MG63 (cell line): ENCODE data around the gene LPA. TPM values are rescaled to one million over a fixed set of nuclear protein-coding genes. Genes with fewer than 3 reads are reported as not detected.
"Not testable (repeated sequence)": the region's sequence is repeated elsewhere in the genome, so short reads cannot be mapped to it uniquely, and the experiment has no call there.

Source experiments
- DNase-seq: peaks from one replicate; pipeline ENCODE4 v3.0.0-alpha.2; 2020
- H3K27me3 ChIP-seq: fragments of 250-450 bp; sonication (Bioruptor Pico); 2 replicates; pipeline ENCODE4 v1.5.1; 2020; ENCODE audit warnings: mild to moderate bottlenecking, moderate library complexity
- H3K36me3 ChIP-seq: fragments of 250-450 bp; sonication (Bioruptor Pico); 2 replicates; pipeline ENCODE4 v1.5.1; 2020; ENCODE audit warnings: mild to moderate bottlenecking, moderate library complexity
- H3K4me3 ChIP-seq: fragments of 250-450 bp; sonication (Bioruptor Pico); 2 replicates; pipeline ENCODE4 v1.5.1; 2020; ENCODE audit warnings: mild to moderate bottlenecking, moderate library complexity
- H3K9me3 ChIP-seq: fragments of 250-450 bp; sonication (Bioruptor Pico); 2 replicates; pipeline ENCODE4 v1.5.1; 2020; ENCODE audit warnings: mild to moderate bottlenecking, moderate library complexity
- total RNA-seq: library from RNA; depleted of rRNA; stranded (reverse); fragments of >200 nt; shearing (Covaris generic); gene quantifications from 2 replicates; pipeline ENCODE4 v1.2.3, GENCODE V29; 2014; ENCODE audit warnings: low replicate concordance

LPA gene
- total RNA-seq, 1 experiment from 2014 or later: not detected

DNA sequence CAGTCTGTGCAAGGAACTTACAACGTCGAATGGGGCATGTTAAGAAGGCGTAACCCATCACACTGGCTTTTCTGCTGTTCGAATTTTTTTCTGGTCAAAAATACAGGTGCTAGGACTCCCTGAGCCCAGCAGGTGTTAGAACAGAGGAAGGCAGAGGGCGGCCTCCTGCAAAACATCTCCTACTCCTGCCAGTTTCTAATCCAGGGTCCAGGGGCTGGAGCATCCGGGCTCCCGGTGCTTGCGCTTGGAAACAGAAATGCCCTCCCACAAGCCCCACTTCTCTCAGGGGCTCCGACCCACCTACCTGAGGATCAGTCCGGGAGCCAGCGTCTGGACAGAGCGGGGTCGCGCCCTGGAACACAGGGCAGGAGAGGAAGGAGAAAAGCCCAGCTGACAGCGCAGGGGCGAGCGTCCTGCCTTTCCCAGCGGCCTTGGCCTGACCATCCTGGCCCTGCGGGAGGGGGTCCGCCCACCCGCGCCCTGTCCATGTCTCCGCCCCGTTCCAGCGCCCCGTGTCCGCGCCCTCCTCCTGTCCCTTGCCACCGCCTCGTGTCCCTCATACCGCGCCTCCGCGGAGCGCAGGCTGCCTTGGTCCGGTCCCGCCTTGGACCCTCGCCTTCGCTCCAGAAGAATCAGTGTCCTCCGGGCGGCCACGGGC, 14.8 kb upstream of the LPA start:
- H3K9me3 ChIP-seq: no peaks in the 10 kb centered on the region
- no peaks in the 10 kb centered on the region for H3K27me3 ChIP-seq
- DNase-seq: no peak
- H3K36me3 ChIP-seq: no peaks in the 10 kb centered on the region
- no peak overlapping the region for H3K4me3 ChIP-seq

DNA sequence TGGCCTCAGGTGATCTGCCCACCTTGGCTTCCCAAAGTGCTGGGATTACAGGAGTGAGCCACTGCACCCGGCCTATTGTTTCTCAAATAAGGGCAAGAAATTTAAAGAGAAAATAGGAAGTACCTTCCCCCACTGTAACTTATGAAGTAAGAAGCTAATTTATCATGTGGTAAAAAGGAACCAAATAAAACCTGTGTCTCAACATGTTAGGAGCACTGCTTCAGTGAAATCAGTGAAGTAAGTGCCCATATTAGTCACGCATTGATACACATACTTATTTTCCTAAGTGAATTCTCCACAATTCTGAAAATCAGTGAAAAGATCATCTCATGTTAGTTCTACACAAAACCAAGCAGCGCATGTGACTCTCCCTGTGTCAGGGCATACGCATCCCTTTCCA, 14.2 kb upstream of the LPA start:
- DNase-seq: no peak
- 0 out of 2 replicates have a peak, but pooled peaks cover under 1% of the 10 kb centered on the region for H3K27me3 ChIP-seq
- no peak overlapping the region for H3K4me3 ChIP-seq
- no peaks in the 10 kb centered on the region; the same call in 1 of the 2 replicates for H3K9me3 ChIP-seq
- H3K36me3 ChIP-seq: no peaks in the 10 kb centered on the region

DNA sequence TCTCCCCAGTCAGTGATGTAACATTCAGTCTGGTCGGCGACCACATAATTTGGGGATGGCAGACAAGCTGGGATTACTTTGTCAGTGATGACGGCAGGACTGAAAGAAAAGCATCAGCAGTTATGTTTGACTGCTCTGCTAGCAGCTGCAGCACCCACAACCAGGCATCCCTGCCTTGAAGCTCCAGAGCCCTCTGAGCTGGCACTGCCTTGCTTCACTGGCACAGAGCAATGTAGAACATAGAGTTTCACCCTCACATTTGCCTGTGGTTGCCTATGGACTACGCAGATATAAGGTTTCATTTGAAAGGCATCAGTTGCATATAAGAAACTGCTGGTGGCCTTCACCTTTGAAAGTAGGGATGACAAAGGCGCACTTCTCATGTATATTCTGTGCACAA, 12.3 kb upstream of the LPA start:
- DNase-seq, H3K9me3 ChIP-seq, H3K4me3 ChIP-seq: not testable (repeated sequence)

DNA sequence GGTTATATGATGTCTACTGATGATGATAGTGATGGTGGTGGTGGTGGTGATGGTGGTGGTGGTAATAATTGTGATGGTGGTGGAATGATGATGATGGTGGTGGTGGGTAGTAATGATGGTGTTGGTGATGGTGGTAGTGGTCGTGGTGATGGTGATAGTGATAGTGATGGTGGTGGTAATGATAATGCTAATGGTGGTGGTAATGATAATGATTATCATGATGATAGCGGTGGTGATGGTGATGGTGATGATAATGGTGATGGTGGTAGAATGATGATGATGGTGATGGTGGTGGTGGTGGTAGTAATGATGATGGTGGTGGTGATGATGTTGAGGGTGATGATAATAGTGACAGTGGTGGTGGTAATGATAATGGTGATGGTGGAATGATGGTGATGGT, 4.5 kb upstream of the LPA start:
- Histone ChIP-seq H3K36me3 (no peaks in the 10 kb centered on the region), H3K9me3 (no peaks in the 10 kb centered on the region; the same call in 1 of the 2 replicates), H3K4me3 (no peak overlapping the region), H3K27me3 (peaks cover 2% of the 10 kb centered on the region; the same call in 1 of the 2 replicates)
- no peak for DNase-seq

More for the DNA sequence above, 12.3 kb upstream of the LPA start:
- H3K27me3 ChIP-seq, H3K36me3 ChIP-seq: not testable (repeated sequence)

DNA sequence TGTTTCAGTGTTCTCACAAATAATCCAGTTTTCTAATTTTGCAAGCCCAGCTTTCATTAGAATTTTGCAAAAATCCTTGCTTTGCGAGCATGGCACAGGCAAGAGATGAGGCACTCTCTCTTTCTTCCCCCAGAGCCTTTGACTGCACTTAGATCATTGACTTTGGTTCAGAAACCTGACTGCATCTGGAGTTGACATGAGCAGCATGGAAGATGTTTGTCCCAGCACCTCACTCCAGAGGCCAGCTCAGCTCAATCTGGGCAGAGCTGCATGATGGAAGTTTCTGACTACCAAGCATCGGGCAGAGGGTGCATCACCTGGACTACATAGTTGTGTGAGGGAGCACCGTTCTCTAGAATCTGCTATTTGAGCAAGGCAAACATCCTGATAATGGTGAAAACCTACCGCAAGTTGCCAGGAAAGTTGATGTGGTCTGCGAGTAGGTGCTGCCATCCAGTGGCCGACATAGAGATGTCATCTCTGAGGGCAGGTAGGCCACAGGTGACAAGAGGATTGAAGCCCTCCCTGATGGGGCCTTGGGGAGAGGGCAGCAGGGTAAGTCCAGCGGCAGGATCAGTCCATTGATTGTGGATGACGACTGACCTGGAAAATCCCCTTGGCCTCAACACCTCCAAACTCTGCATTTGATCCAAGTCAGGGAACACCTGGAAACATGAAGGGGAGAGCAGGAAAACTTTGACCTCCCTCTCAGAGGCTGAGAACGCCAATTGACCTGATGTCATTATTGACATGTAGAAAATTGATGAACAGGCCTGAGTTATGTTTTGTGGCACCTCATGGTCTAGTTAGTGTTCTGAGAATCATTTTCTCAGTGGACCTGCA, 3.8 kb upstream of the LPA start:
- no peak overlapping the region for H3K4me3 ChIP-seq

DNA sequence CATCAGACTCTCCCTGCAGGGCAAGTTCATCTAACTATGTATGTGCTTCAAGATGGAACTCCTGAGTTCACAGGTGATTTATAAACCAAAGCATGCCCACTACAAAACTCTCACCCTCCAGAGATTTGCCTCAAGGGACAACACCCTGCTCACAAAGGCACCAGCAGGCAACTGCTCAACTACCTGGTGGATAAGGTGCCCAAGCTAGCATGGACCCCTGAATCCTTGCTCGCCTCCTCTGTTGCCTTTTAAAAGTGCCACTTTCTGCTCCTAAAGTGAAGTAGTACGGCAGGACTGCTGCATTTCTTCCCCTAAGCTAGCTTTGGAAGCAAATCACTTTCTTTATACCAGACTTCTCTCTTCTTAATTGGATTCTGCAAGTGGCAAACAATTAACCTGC, 1.2 kb downstream of the LPA start:
- Histone ChIP-seq H3K9me3 (no peaks in the 10 kb centered on the region), H3K27me3 (no peaks in the 10 kb centered on the region; the same call in 1 of the 2 replicates), H3K4me3 (no peak overlapping the region), H3K36me3 (no peaks in the 10 kb centered on the region)
- DNase-seq: no peak

More for the DNA sequence above, 3.8 kb upstream of the LPA start:
- DNase-seq: peak; percentile 12
- Histone ChIP-seq H3K9me3 (no peaks in the 10 kb centered on the region), H3K27me3 (no peaks in the 10 kb centered on the region; the same call in 1 of the 2 replicates), H3K36me3 (no peaks in the 10 kb centered on the region)

DNA sequence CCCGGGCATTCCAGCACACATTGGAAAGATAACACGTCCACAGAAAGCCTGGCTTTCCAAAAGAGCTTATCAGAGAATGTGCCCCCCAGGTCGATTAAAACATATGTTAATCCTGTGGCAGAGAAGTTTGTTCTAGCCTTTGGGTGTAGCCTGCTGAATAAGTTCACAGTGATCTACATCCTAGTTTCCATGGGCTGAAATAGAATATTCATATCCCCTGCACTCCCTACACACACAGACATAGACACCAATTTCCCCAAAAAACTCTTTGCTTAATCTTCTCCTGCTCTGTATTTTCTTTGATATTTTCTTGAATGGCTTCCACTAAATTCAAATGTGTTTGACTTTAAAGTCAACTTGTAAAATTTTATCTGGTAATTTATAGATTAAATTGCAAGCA, 1.6 kb downstream of the LPA start:
- Histone ChIP-seq H3K27me3 (no peaks in the 10 kb centered on the region; the same call in 1 of the 2 replicates), H3K36me3 (no peaks in the 10 kb centered on the region), H3K4me3 (no peak overlapping the region), H3K9me3 (no peaks in the 10 kb centered on the region)
- DNase-seq: no peak

DNA sequence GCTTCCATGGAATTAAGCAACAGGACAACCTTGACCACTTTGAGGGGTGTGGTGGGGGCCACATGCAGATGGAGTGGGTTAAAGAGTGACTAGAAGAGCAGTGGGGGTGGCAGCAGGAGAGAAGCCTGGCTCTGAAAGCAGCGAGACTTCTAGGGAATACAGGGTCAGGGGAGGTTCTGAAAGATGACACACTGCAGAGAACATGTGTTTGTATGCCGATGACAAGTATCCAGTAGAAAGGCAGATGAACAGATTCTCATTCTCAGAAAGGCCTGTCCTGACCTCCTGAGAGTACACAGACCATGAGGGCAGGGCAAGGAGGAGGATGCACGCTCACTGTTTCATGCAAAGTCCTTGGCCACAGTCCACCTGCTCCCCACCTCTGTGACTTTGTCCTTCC, 2.9 kb downstream of the LPA start:
- no peak overlapping the region for H3K4me3 ChIP-seq
- H3K36me3 ChIP-seq: no peaks in the 10 kb centered on the region
- no peaks in the 10 kb centered on the region for H3K27me3 ChIP-seq
- no peaks in the 10 kb centered on the region for H3K9me3 ChIP-seq
- no peak for DNase-seq

DNA sequence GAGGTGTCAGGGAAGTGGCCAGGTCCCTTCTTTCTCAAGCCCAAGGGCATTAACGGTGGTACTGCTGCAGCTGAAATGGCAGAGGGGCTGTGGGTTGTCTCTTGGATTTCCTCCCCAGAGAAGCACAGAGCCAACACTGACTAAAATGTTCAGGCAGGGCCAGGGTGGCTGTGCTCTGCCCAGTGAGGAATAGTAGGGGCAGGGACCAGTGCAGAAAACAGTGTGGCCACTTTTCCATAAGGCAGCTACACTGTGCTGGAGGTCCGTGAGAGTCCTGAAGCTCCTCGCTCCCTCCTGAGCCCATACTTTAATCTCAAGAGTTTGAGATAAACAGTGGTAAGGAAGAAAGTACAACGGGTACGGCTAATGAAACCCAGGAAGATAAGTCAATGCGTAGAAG, 4.5 kb downstream of the LPA start:
- no peaks in the 10 kb centered on the region for H3K36me3 ChIP-seq
- no peaks in the 10 kb centered on the region; the same call in 1 of the 2 replicates for H3K27me3 ChIP-seq
- no peak for DNase-seq
- no peak overlapping the region for H3K4me3 ChIP-seq
- H3K9me3 ChIP-seq: no peaks in the 10 kb centered on the region

DNA sequence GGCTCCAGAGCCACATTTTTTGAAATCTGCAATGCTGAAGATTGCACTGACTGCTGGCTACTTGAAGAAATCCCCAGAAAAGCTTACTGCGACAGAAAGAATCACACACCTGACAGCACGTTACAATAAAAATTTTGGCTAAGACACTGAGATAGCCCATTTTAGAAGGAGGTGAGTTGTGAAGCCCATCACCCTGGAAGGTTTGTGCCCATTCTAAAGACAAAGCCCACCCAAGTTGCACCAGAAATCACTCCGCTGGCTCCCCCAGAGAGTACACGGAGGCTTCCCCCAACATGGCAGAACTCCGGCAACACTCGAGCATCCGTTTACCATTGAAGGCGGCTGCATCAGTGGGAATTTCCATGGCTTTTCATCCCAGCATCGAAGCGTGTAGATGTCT, 29.4 kb downstream of the LPA start:
- H3K4me3 ChIP-seq: no peak overlapping the region
- no peak for DNase-seq
- no peaks in the 10 kb centered on the region for H3K9me3 ChIP-seq
- no peaks in the 10 kb centered on the region for H3K27me3 ChIP-seq
- H3K36me3 ChIP-seq: no peaks in the 10 kb centered on the region

DNA sequence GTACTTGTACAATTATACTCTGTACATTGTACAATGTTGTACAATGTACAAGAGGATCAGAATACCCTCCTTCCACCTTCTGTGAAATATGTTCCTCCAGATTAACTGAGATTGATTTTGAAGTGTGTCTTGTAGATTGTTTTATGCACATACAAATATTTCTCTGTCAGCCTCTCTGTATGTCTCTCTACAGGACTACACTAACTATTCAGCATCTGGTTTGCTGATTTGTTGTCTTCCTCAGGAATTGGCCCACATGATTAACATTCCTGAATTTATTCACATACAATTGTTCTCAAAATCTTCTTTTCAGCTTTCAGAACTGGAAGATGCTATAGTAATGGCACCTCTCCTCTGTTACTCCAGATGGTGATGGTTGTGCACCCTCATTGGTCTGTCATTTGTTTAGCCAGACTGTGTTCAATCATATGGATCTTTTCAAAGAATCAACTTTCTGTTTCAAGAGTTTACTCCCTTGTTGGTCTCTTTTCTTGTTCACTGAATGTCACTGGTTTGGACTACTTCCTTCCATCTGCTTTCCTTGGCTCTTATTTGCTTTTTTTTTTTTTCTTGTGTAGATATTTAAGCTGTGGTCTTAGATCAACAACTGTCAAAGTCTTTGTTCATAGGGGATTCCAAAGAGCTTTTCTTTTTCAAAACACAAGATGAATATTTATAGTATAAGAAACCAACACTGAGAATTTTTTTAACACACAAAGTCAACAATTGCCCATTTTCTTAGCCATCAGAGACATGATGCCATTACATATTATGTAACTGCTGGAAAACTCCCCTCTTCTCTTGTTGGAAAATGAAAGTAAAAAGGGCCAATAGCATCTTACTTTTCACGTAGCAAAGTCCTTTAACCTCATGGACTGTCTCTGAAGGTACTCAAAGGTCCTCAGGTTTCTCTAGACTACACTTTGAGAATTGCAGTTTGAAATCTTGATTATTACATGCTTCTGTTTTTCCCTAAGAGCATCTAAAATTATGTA, 67.9 kb downstream of the LPA start:
- Histone ChIP-seq H3K27me3 (no peaks in the 10 kb centered on the region), H3K36me3 (no peaks in the 10 kb centered on the region), H3K4me3 (no peak overlapping the region), H3K9me3 (no peaks in the 10 kb centered on the region)
- DNase-seq: no peak

DNA sequence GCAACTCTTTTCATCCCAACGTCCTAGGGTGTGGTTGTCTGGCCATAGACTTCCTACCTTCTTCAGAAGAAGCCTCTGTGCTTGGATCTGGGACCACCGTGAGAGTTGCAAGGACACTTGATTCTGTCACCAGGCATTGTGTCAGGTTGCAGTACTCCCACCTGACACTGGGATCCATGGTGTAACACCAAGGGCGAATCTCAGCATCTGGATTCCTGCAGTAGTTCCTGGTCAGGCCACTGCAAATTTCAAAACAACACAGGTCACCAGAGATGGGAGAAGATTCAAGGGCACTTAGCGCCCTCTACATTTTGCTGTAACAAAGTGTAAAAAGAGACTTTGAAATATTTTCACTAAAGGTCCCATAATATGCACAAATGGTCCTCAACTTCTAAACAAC, 68.8 kb downstream of the LPA start:
- not testable (repeated sequence) for H3K36me3 ChIP-seq, H3K9me3 ChIP-seq, H3K27me3 ChIP-seq, DNase-seq, H3K4me3 ChIP-seq

DNA sequence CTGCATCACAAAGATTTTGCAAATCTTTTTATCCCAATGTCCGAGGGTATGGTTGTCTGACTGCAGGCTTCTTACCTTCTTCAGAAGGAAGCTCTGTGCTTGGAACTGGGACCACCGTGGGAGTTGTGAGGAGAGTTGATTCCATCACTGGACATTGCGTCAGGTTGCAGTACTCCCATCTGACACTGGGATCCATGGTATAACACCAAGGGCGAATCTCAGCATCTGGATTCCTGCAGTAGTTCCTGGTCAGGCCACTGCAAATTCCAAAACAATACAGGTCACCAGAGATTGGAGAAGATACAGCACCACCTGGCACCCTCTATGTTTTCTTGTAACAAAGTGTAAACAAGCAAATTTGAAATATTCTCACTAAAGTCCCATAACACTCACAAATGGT, 77.7 kb downstream of the LPA start:
- no peaks in the 10 kb centered on the region for H3K27me3 ChIP-seq
- DNase-seq: no peak
- no peaks in the 10 kb centered on the region for H3K36me3 ChIP-seq
- no peaks in the 10 kb centered on the region for H3K9me3 ChIP-seq
- H3K4me3 ChIP-seq: no peak overlapping the region

DNA sequence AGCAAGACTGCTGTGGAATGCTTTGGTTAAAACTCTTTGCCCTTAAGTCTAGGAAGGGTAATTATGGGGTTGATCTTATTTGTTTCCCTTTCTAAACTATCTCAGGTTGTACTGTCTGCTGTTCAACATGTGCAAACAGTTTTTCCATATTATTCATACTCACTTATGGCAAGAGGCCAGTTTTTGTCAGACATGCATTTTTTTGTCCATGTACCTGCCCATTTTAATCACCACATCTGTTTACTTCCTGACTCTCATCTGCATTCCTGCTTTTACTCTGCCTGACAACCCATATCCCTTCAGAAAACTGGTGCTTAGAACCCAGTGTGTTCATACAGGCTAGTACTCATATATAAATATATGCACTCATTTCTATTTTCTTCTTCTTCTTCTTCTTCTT, 80.3 kb downstream of the LPA start:
- H3K9me3 ChIP-seq: no peaks in the 10 kb centered on the region
- H3K36me3 ChIP-seq: no peaks in the 10 kb centered on the region
- H3K4me3 ChIP-seq: no peak overlapping the region
- DNase-seq: no peak
- no peaks in the 10 kb centered on the region for H3K27me3 ChIP-seq

DNA sequence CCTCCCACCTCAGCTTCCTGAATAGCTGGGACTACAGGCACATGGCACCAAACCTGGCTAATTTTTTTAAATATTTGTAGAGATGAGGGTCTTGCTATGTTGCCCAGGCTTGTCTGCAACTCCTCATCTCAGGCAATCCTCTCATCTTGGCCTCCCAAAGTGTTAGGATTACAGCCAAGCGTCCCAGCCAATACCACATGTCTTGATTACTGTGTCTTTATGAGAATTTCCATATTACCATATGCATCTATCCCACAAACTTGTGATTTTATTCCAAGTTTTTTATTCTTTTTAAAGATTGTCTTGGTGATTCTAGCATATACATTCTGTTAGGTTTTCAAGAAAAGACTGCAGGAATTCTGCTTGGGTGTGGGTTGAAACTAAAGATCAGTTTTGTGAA, 82.7 kb downstream of the LPA start:
- no peak overlapping the region for H3K4me3 ChIP-seq
- no peak for DNase-seq
- H3K27me3 ChIP-seq: no peaks in the 10 kb centered on the region
- no peaks in the 10 kb centered on the region for H3K9me3 ChIP-seq
- no peaks in the 10 kb centered on the region for H3K36me3 ChIP-seq

DNA sequence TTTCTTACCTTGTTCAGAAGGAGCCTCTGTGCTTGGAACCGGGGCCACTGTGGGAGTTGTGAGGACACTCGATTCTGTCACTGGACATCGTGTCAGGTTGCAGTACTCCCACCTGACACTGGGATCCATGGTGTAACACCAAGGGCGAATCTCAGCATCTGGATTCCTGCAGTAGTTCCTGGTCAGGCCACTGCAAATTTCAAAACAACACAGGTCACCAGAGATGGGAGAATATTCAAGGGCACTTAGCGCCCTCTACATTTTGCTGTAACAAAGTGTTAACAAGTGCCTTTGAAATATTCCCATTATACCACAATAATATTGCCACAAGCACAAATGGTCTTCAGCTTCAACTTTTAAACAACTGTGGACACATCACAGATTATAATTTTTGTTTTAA, 85.6 kb downstream of the LPA start:
- H3K36me3 ChIP-seq, H3K9me3 ChIP-seq, H3K27me3 ChIP-seq, DNase-seq, H3K4me3 ChIP-seq: not testable (repeated sequence)

DNA sequence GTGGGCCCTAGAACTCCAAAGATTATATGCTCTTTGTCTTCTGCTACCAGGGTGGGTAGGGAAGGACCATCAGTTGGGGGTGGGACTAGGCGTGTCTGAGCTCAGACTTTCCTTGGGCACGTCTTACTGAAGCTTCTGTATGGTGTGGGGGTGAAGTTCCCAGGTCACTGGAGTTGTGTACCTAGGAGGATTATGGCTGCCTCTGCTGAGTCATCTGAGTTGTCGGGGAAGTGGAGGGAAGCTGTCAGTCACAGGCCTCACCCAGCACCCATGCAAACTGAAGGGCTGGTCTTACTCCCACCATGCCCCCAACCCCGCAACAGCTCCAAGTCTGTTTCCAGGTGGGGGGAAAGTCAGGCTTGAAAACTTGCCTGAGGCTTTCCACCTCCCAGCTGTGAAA, 90.1 kb downstream of the LPA start:
- Histone ChIP-seq H3K27me3 (no peaks in the 10 kb centered on the region), H3K4me3 (no peak overlapping the region), H3K36me3 (no peaks in the 10 kb centered on the region), H3K9me3 (no peaks in the 10 kb centered on the region)
- DNase-seq: no peak
